Fibroblast of lung (primary cell): ENCODE data around the gene C17orf114.

Experiments
- DNase-seq, 2 donors: peaks; one replicate each; pipeline versions ENCODE4 v3.0.0 to v3.0.0-alpha.2; 2010; ENCODE audit warnings: low read depth in 2 of 2
- H2AFZ ChIP-seq: 2 replicates; pipeline ENCODE4 v1.5.1; 2012; ENCODE audit warnings: low read length, control low read depth, inconsistent platforms
- H3K27ac ChIP-seq: 2 replicates; pipeline ENCODE4 v1.5.1; 2011; ENCODE audit warnings: low read length, control low read depth; ENCODE audit not compliant: insufficient read depth
- H3K27me3 ChIP-seq: 2 replicates; pipeline ENCODE4 v1.5.1; 2011; ENCODE audit warnings: mild to moderate bottlenecking, low read length; ENCODE audit not compliant: control insufficient read depth, insufficient read depth
- H3K36me3 ChIP-seq: 2 replicates; pipeline ENCODE4 v1.5.1; 2011; ENCODE audit warnings: low read length; ENCODE audit not compliant: control insufficient read depth, insufficient read depth
- H3K4me1 ChIP-seq: 2 replicates; pipeline ENCODE4 v1.5.1; 2011; ENCODE audit warnings: low read length; ENCODE audit not compliant: control insufficient read depth, insufficient read depth; ENCODE audit errors: extremely low read depth
- H3K4me2 ChIP-seq: 2 replicates; pipeline ENCODE4 v1.5.1; 2011; ENCODE audit warnings: low read length, control low read depth; ENCODE audit not compliant: insufficient read depth; ENCODE audit errors: extremely low read depth
- H3K4me3 ChIP-seq, 4 experiments: fragments of 200-600 bp in 1 of 4; sonication (generic) in 1 of 4; replicated peaks in 1 of 4; 2 replicates each; pipeline ENCODE4 v1.5.1; 2011 to 2016; ENCODE audit warnings: low read length in 4 of 4, low read depth in 3 of 4, mild to moderate bottlenecking in 3 of 4, control low read depth in 2 of 4, inconsistent platforms in 1 of 4, mixed read lengths in 1 of 4; ENCODE audit not compliant: insufficient read depth in 1 of 4; ENCODE audit errors: control extremely low read depth in 1 of 4
- H3K79me2 ChIP-seq: 2 replicates; pipeline ENCODE4 v1.5.1; 2012; ENCODE audit warnings: mild to moderate bottlenecking, low read length, inconsistent platforms; ENCODE audit not compliant: control insufficient read depth, insufficient read depth
- H3K9ac ChIP-seq: 2 replicates; pipeline ENCODE4 v1.5.1; 2011; ENCODE audit warnings: mild to moderate bottlenecking, low read length, control low read depth; ENCODE audit not compliant: insufficient read depth
- H3K9me3 ChIP-seq: 2 replicates; pipeline ENCODE4 v1.5.1; 2012; ENCODE audit warnings: low read depth, low read length; ENCODE audit not compliant: control insufficient read depth, insufficient read depth
- H4K20me1 ChIP-seq: 2 replicates; pipeline ENCODE4 v1.5.1; 2011; ENCODE audit warnings: low read length; ENCODE audit not compliant: control insufficient read depth, insufficient read depth; ENCODE audit errors: extremely low read depth
- EZH2 ChIP-seq: IDR thresholded peaks from 2 replicates; pipeline ENCODE4 v1.5.1; 2012; ENCODE audit warnings: low read length, control low read depth, mild to moderate bottlenecking; ENCODE audit errors: missing control alignments
- TF ChIP-seq, protein P1 (sequence below), 2 donors: IDR thresholded peaks in 1 of 2; conservative IDR thresholded peaks in 1 of 2; 1 replicate in 1 of 2; 2 replicates in 1 of 2; pipeline ENCODE4 v1.5.1; 2011 to 2012; ENCODE audit warnings: low read length in 2 of 2, control low read depth in 1 of 2, inconsistent platforms in 1 of 2, low read depth in 1 of 2, mild to moderate bottlenecking in 1 of 2

C17orf114 gene

DNA sequence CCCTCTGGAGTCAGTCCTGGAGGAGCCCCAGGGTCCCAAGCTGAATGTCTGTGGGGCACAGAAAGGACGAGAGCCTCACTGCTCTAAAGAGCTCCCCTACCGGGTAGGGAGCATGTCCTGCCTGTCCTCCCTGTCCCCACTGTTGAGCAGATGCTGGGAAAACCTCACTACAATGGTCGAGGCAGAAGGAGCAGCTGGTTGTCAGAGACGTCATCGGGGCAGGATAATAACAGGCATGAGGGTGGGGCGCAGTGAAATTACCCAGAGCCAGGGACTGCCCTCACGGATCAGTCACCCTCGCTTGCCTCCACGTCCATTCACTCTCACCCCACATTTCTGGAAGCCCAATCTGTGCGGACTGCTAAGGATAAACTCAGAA lies 29.9 kb downstream of the C17orf114 start:
- DNase-seq, result no peak
- H3K4me2 ChIP-seq, result no peak overlapping the region
- no peaks in the 10 kb centered on the region for H4K20me1 ChIP-seq
- no peak overlapping the region for H3K9ac ChIP-seq
- no peak for TF ChIP-seq EZH2
- TF ChIP-seq, protein P1, sequence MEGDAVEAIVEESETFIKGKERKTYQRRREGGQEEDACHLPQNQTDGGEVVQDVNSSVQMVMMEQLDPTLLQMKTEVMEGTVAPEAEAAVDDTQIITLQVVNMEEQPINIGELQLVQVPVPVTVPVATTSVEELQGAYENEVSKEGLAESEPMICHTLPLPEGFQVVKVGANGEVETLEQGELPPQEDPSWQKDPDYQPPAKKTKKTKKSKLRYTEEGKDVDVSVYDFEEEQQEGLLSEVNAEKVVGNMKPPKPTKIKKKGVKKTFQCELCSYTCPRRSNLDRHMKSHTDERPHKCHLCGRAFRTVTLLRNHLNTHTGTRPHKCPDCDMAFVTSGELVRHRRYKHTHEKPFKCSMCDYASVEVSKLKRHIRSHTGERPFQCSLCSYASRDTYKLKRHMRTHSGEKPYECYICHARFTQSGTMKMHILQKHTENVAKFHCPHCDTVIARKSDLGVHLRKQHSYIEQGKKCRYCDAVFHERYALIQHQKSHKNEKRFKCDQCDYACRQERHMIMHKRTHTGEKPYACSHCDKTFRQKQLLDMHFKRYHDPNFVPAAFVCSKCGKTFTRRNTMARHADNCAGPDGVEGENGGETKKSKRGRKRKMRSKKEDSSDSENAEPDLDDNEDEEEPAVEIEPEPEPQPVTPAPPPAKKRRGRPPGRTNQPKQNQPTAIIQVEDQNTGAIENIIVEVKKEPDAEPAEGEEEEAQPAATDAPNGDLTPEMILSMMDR (conservative IDR thresholded peaks at IDR 0.05 in 1 of 2, IDR thresholded peaks at IDR 0.05 in 1 of 2; ENCODE audit: low read depth in 1 of 2, low read length in 2 of 2), result no peak
- no peaks in the 10 kb centered on the region for H3K79me2 ChIP-seq
- H3K27me3 ChIP-seq, result peaks cover 12% of the 10 kb centered on the region
- no peak overlapping the region for H3K27ac ChIP-seq
- no peak overlapping the region for H3K4me3 ChIP-seq
- no peaks in the 10 kb centered on the region for H3K36me3 ChIP-seq
- no peak overlapping the region for H2AFZ ChIP-seq
- no peaks in the 10 kb centered on the region for H3K9me3 ChIP-seq
- H3K4me1 ChIP-seq, result no peaks in the 10 kb centered on the region

DNA sequence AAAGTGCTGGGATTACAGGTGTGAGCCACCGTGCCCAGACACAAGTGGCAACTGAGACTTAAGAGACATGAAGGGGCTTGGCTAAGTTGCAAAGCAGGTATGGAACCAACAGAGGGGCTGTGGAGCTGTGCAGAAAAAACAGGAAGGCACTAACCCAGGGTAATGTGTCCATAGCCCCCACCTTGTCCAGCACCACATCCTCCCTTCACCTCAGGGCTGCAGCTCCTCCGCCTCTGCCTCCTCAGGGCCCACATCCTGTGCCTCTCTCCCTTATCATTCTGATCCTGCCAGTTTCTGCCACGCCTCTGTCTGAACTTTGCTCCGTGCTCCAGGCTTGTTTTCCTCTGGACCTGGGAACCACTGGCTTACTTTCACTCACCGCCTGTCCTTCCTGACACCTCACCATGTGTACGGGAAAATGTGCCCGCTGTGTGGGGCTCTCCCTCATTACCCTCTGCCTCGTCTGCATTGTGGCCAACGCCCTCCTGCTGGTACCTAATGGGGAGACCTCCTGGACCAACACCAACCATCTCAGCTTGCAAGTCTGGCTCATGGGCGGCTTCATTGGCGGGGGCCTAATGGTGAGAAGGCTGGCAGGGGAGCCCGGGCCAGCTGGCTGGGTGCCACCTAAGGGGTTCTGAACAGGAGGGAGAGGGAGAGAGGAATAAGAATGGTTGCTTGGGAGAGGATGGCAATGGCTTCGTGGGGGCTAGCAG lies 30.5 kb downstream of the C17orf114 start, which contains the start of gene TM4SF5:
TSS of gene TM4SF5 (plus strand) at position 368 of the 716 bp plus-strand sequence. CDS start at position 405, 37 bp downstream.
- Histone ChIP-seq H3K9ac (no peak within 1 kb of the TSS), H3K27me3 (peaks cover 12% of the 10 kb centered on the region), H4K20me1 (no peaks in the 10 kb centered on the region), H2AFZ (no peak within 1 kb of the TSS), H3K9me3 (no peaks in the 10 kb centered on the region), H3K4me2 (no peak within 1 kb of the TSS), H3K27ac (no peak within 1 kb of the TSS), H3K4me1 (no peaks in the 10 kb centered on the region), H3K36me3 (no peaks in the 10 kb centered on the region), H3K79me2 (no peaks in the 10 kb centered on the region), H3K4me3 (no peak within 1 kb of the TSS)
- no peak for DNase-seq
- TF ChIP-seq, protein P1 (conservative IDR thresholded peaks at IDR 0.05 in 1 of 2, IDR thresholded peaks at IDR 0.05 in 1 of 2; ENCODE audit: low read depth in 1 of 2, low read length in 2 of 2), result no peak
- no peak for TF ChIP-seq EZH2

DNA sequence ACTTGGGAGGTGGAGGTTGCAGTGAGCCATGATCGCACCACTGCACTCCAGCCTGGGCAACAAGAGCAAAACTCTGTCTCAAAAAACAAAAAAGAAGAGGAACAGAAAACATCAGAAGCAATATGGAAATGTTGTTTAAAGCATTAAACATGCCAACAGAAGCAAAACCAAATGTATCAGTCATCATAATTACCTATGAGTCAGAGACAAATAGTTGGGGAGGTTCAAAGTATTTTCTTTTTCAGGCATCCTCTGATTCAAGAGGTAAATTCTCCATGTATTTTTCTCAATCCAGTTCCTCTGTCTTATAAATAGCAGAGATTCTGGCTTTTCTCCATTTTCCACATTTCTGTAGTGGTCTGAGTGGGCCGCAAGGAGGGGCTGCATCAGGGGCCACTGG lies 32.5 kb downstream of the C17orf114 start:
- Histone ChIP-seq H3K9me3 (no peaks in the 10 kb centered on the region), H3K27me3 (peaks cover 12% of the 10 kb centered on the region), H3K4me3 (no peak overlapping the region), H4K20me1 (no peaks in the 10 kb centered on the region), H2AFZ (no peak overlapping the region), H3K9ac (no peak overlapping the region), H3K36me3 (no peaks in the 10 kb centered on the region), H3K4me2 (no peak overlapping the region), H3K4me1 (no peaks in the 10 kb centered on the region), H3K79me2 (no peaks in the 10 kb centered on the region), H3K27ac (no peak overlapping the region)
- TF ChIP-seq, protein P1 (conservative IDR thresholded peaks at IDR 0.05 in 1 of 2, IDR thresholded peaks at IDR 0.05 in 1 of 2; ENCODE audit: low read depth in 1 of 2, low read length in 2 of 2), result no peak
- TF ChIP-seq EZH2, result no peak
- peak in 1 of 2 donors; percentile 31 for DNase-seq
